OCI-LY7 (cell line): ENCODE results near the gene F2R. TPM values are rescaled to one million over a fixed set of nuclear protein-coding genes. Genes with fewer than 3 reads are reported as not detected.

ENCODE experiments used
- BruUV-seq: library from RNA; stranded (reverse); fragments of 400-500 nt; replicated peaks from 2 replicates; lab custom pipeline; 2021; lab: Mats Ljungman, UMichigan
- CTCF ChIA-PET: fragments of 300-600 bp; sonication (Branson Sonifier 250); formaldehyde crosslinking; loops from one replicate; lab custom pipeline; 2022; ENCODE audit warnings: antibody characterized with exemption; ENCODE audit not compliant: unreplicated experiment; lab: Charles Lee
- POLR2A ChIA-PET: fragments of 300-600 bp; sonication (Branson Sonifier 250); formaldehyde crosslinking; loops from one replicate; lab custom pipeline; 2022; ENCODE audit warnings: antibody characterized with exemption; lab: Charles Lee
- DNase-seq: peaks from one replicate; pipeline ENCODE4 v3.0.0-alpha.2; 2015; ENCODE audit warnings: low spot score
- H2AFZ ChIP-seq: fragments of 200-600 bp; sonication (generic), shearing (Covaris generic); 2 replicates; pipeline ENCODE4 v1.6.1; 2014; ENCODE audit warnings: mild to moderate bottlenecking, antibody characterized with exemption, low read length, moderate library complexity
- H3K27ac ChIP-seq: fragments of 200-600 bp; sonication (generic); 2 replicates; pipeline ENCODE4 v1.5.1; 2014; ENCODE audit warnings: mixed run types, low read depth, mild to moderate bottlenecking, moderate library complexity, low read length, inconsistent platforms; ENCODE audit not compliant: poor library complexity, severe bottlenecking
- H3K36me3 ChIP-seq: fragments of 200-600 bp; sonication (generic); 2 replicates; pipeline ENCODE4 v1.6.1; 2014; ENCODE audit warnings: mild to moderate bottlenecking, antibody characterized with exemption, low read length, moderate library complexity, mixed read lengths; ENCODE audit not compliant: insufficient read depth
- H3K4me1 ChIP-seq: fragments of 200-600 bp; sonication (generic); 2 replicates; pipeline ENCODE4 v1.5.1; 2014; ENCODE audit warnings: mild to moderate bottlenecking, low read length; ENCODE audit not compliant: insufficient read depth, poor library complexity, severe bottlenecking
- H3K4me2 ChIP-seq: fragments of 200-600 bp; sonication (generic); 2 replicates; pipeline ENCODE4 v1.6.1; 2014; ENCODE audit warnings: mild to moderate bottlenecking, low read length
- H3K4me3 ChIP-seq: fragments of 200-600 bp; sonication (generic); 2 replicates; pipeline ENCODE4 v1.5.1; 2014; ENCODE audit warnings: mild to moderate bottlenecking, low read depth, low read length; ENCODE audit not compliant: poor library complexity, severe bottlenecking
- H3K79me2 ChIP-seq: fragments of 200-600 bp; sonication (generic); 2 replicates; pipeline ENCODE4 v1.6.1; 2016; ENCODE audit warnings: low read depth, mild to moderate bottlenecking, low read length, moderate library complexity, mixed read lengths; ENCODE audit not compliant: insufficient read depth
- H3K9me2 ChIP-seq: fragments of 200-600 bp; sonication (generic); 2 replicates; pipeline ENCODE4 v1.6.1; 2016; ENCODE audit warnings: mild to moderate bottlenecking, low read length, mixed read lengths; ENCODE audit not compliant: insufficient read depth
- H3K9me3 ChIP-seq: fragments of 200-600 bp; sonication (generic); 2 replicates; pipeline ENCODE4 v1.6.1; 2014; ENCODE audit warnings: mild to moderate bottlenecking, mixed run types, low read length, mixed read lengths
- H4K20me1 ChIP-seq: fragments of 200-600 bp; sonication (generic); 2 replicates; pipeline ENCODE4 v1.6.1; 2014; ENCODE audit warnings: mild to moderate bottlenecking, antibody characterized with exemption, low read length, moderate library complexity, mixed read lengths; ENCODE audit not compliant: insufficient read depth
- EZH2phosphoT487 ChIP-seq: fragments of 200-600 bp; sonication (generic); IDR thresholded peaks from 2 replicates; pipeline ENCODE4 v1.6.1; 2018; ENCODE audit warnings: low read depth, borderline replicate concordance, mild to moderate bottlenecking, mixed run types, antibody characterized with exemption, low read length, moderate library complexity, mixed read lengths
- intact Hi-C: fragments of 100-400 bp; cut with micrococcal nuclease; formaldehyde crosslinking; loops from one replicate; pipeline ENCODE4 v1.10.0; 2022; ENCODE audit not compliant: unreplicated experiment
- total RNA-seq, 2 experiments: library from RNA; depleted of rRNA in 1 of 2; stranded (reverse); fragments of >200 nt in 1 of 2; shearing (Covaris generic) in 1 of 2; gene quantifications; 2 replicates each; pipeline ENCODE4 v1.2.3, GENCODE V29; 2014 to 2022
- TF ChIP-seq, protein P1 (sequence below): fragments of 200-600 bp; sonication (generic); conservative IDR thresholded peaks from 2 replicates; pipeline ENCODE4 v1.5.1; 2014; ENCODE audit warnings: mild to moderate bottlenecking, antibody characterized with exemption, low read length, moderate library complexity, mixed read lengths

The F2R gene
- total RNA-seq, 2 experiments from 2014 or later, result 0.08 TPM; not detected in 1

DNA sequence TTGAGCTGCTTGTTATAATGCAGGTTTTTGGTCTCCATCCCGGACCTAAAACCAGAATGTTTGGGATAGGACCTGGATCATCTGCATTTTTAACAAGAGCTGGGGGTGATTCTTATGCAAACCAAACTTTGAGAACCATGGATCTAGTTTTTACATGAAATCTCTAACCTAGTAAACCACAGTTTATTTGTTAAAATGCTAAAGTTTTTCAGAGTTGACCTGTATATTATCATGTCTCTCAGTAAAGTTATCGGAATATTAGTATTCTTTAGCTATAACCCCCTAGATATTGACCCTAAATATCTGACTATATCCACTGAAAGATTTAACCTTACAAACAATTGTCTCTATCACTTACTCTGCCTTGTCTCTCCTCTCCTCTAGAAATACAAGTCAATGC, 28.7 kb downstream of the F2R start:
- TF ChIP-seq, protein P1, sequence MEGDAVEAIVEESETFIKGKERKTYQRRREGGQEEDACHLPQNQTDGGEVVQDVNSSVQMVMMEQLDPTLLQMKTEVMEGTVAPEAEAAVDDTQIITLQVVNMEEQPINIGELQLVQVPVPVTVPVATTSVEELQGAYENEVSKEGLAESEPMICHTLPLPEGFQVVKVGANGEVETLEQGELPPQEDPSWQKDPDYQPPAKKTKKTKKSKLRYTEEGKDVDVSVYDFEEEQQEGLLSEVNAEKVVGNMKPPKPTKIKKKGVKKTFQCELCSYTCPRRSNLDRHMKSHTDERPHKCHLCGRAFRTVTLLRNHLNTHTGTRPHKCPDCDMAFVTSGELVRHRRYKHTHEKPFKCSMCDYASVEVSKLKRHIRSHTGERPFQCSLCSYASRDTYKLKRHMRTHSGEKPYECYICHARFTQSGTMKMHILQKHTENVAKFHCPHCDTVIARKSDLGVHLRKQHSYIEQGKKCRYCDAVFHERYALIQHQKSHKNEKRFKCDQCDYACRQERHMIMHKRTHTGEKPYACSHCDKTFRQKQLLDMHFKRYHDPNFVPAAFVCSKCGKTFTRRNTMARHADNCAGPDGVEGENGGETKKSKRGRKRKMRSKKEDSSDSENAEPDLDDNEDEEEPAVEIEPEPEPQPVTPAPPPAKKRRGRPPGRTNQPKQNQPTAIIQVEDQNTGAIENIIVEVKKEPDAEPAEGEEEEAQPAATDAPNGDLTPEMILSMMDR, result no peak
- TF ChIP-seq EZH2phosphoT487, result no peak
- H2AFZ ChIP-seq, result no peak overlapping the region
- DNase-seq, result no peak
- H3K4me1 ChIP-seq, result no peaks in the 10 kb centered on the region
- no peaks in the 10 kb centered on the region for H3K9me2 ChIP-seq
- ChIA-PET POLR2A (interaction anchor here (0.6 to 1.6 kb wide), 7 partner anchors 8 to 470 kb away, joined by 3 to 4 read pairs (median 3); no protein-coding TSS in a partner anchor), CTCF (no interaction called here)
- H3K9me3 ChIP-seq, result no peaks in the 10 kb centered on the region
- H3K79me2 ChIP-seq, result no peaks in the 10 kb centered on the region
- H3K36me3 ChIP-seq, result no peaks in the 10 kb centered on the region
- intact Hi-C loops, result no loop called here
- BruUV-seq, result no TSS peak
- no peak overlapping the region for H3K27ac ChIP-seq
- no peaks in the 10 kb centered on the region for H4K20me1 ChIP-seq
- H3K4me3 ChIP-seq, result no peak overlapping the region
- H3K4me2 ChIP-seq, result no peak overlapping the region

DNA sequence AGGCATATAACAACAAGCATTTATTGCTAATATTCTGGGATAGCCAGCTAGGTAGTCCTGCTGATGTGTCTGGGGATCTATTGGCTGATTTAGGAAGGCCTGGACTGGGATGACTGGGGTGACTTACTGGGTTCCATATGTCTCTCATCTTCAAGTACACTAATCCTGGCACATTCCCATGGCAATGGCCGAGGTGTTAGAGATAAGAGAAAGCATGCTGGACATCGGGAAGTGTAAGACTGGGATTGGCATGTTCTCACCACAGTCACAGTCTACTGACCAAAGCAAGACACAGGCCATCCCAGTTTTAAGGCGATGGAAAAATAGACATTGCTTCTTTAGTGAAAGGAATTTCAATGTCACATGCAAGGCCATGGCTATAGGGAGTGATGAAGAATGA, 29.7 kb downstream of the F2R start:
- Histone ChIP-seq H3K9me3 (no peaks in the 10 kb centered on the region), H3K4me3 (no peak overlapping the region), H3K27ac (no peak overlapping the region), H3K79me2 (no peaks in the 10 kb centered on the region), H3K4me2 (no peak overlapping the region), H3K4me1 (no peaks in the 10 kb centered on the region), H3K9me2 (no peaks in the 10 kb centered on the region), H3K36me3 (no peaks in the 10 kb centered on the region), H2AFZ (no peak overlapping the region), H4K20me1 (no peaks in the 10 kb centered on the region)
- DNase-seq, result no peak
- CTCF ChIA-PET, result no interaction called here
- intact Hi-C loops, result no loop called here
- POLR2A ChIA-PET, result interaction anchor here (1.6 kb wide), 1 partner anchor 9 kb away, joined by 3 read pairs; no protein-coding TSS in a partner anchor
- BruUV-seq, result no TSS peak
- TF ChIP-seq EZH2phosphoT487, result no peak
- TF ChIP-seq, protein P1, result no peak

DNA sequence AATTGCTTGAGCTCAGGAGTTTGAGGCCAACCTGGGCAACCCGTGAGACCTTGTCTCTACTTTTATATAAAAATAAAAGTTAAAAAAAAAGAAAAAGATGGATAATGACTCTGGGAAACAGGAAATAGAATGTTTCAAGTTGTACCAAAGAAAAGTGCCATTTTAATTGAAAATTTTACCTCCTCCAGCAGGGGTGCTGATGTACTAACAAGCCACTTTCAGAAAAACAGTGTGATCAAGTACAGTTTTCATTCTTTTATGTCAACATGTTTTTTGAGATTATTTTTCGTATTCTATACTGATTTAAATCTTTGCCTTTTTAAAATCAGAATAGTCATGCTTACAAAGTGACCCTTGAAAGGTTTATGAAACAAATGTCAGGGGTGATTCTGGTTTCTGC, 30.8 kb downstream of the F2R start:
- Histone ChIP-seq H2AFZ (no peak overlapping the region), H3K36me3 (no peaks in the 10 kb centered on the region), H3K9me3 (no peaks in the 10 kb centered on the region), H4K20me1 (no peaks in the 10 kb centered on the region), H3K4me2 (no peak overlapping the region), H3K4me1 (no peaks in the 10 kb centered on the region), H3K79me2 (no peaks in the 10 kb centered on the region), H3K4me3 (no peak overlapping the region), H3K27ac (no peak overlapping the region), H3K9me2 (no peaks in the 10 kb centered on the region)
- DNase-seq, result no peak
- ChIA-PET POLR2A (interaction anchor here (0.9 kb wide), 1 partner anchor 23 kb away, joined by 4 read pairs; no protein-coding TSS in a partner anchor), CTCF (no interaction called here)
- intact Hi-C loops, result no loop called here
- TF ChIP-seq, protein P1, result peak; percentile 53
- no peak for TF ChIP-seq EZH2phosphoT487
- BruUV-seq, result no TSS peak
